Mesenchymal stem cell (in vitro differentiated cells and primary cell): Measurements from ENCODE around the gene SKIC8.
A peak's percentile ranks its signal among the peaks of the same experiment; 100 is the strongest.

ENCODE experiments used
- DNase-seq: peaks from one replicate; pipeline ENCODE4 v3.0.0-alpha.2; 2013
- H2AFZ ChIP-seq: one replicate; pipeline ENCODE4 v1.6.1; 2013; ENCODE audit warnings: low read depth, mild to moderate bottlenecking, control low read depth, inconsistent platforms, low read length, moderate library complexity
- H2AK5ac ChIP-seq: 2 replicates; pipeline ENCODE4 v1.6.1; 2013; ENCODE audit warnings: low read length, moderate library complexity, mild to moderate bottlenecking, inconsistent platforms; ENCODE audit not compliant: severe bottlenecking
- H2BK120ac ChIP-seq: one replicate; pipeline ENCODE4 v1.6.1; 2013; ENCODE audit warnings: low read depth, mild to moderate bottlenecking, inconsistent platforms, low read length, moderate library complexity
- H2BK12ac ChIP-seq, 2 experiments: one replicate each; pipeline ENCODE4 v1.6.1; 2013; ENCODE audit warnings: inconsistent platforms in 2 of 2, low read length in 2 of 2, mild to moderate bottlenecking in 2 of 2, moderate library complexity in 2 of 2, control low read depth in 1 of 2
- H2BK15ac ChIP-seq: one replicate; pipeline ENCODE4 v1.6.1; 2013; ENCODE audit warnings: mild to moderate bottlenecking, low read depth, inconsistent platforms; ENCODE audit not compliant: poor library complexity, severe bottlenecking
- H2BK5ac ChIP-seq: 2 replicates; pipeline ENCODE4 v1.6.1; 2013; ENCODE audit warnings: low read depth, mild to moderate bottlenecking, low read length, control low read depth, inconsistent platforms; ENCODE audit not compliant: poor library complexity, severe bottlenecking
- H3K14ac ChIP-seq, 2 experiments: one replicate each; pipeline ENCODE4 v1.6.1; 2013; ENCODE audit warnings: inconsistent platforms in 2 of 2, low read length in 2 of 2, control low read depth in 1 of 2, mild to moderate bottlenecking in 1 of 2, moderate library complexity in 1 of 2
- H3K18ac ChIP-seq, 2 experiments: one replicate each; pipeline ENCODE4 v1.6.1; 2013; ENCODE audit warnings: inconsistent platforms in 2 of 2, low read length in 2 of 2, control low read depth in 1 of 2, low read depth in 1 of 2, mild to moderate bottlenecking in 1 of 2
- H3K23ac ChIP-seq, 2 experiments: one replicate each; pipeline ENCODE4 v1.6.1; 2013; ENCODE audit warnings: inconsistent platforms in 2 of 2, low read length in 2 of 2, mild to moderate bottlenecking in 2 of 2, moderate library complexity in 2 of 2, control low read depth in 1 of 2
- H3K27ac ChIP-seq: 2 replicates; pipeline ENCODE4 v1.5.1; 2013; ENCODE audit warnings: mild to moderate bottlenecking, moderate library complexity, low read length, control low read depth, inconsistent platforms; ENCODE audit not compliant: poor library complexity, severe bottlenecking
- H3K27me3 ChIP-seq, 2 experiments: 2 replicates each; pipeline versions ENCODE4 v1.6.1 to v1.7.0; 2013; ENCODE audit warnings: low read length in 2 of 2, mild to moderate bottlenecking in 2 of 2, moderate library complexity in 2 of 2, control low read depth in 1 of 2, inconsistent platforms in 1 of 2; ENCODE audit not compliant: control insufficient read depth in 1 of 2, insufficient read depth in 1 of 2
- H3K36me3 ChIP-seq, 2 experiments: 2 replicates each; pipeline versions ENCODE4 v1.6.1 to v1.7.0; 2013; ENCODE audit warnings: low read length in 2 of 2, control low read depth in 1 of 2, inconsistent platforms in 1 of 2, low read depth in 1 of 2, mild to moderate bottlenecking in 1 of 2; ENCODE audit not compliant: insufficient read depth in 2 of 2, control insufficient read depth in 1 of 2
- H3K4ac ChIP-seq, 2 experiments: one replicate each; pipeline ENCODE4 v1.6.1; 2013; ENCODE audit warnings: inconsistent platforms in 2 of 2, low read length in 2 of 2, mild to moderate bottlenecking in 2 of 2, moderate library complexity in 2 of 2, control low read depth in 1 of 2, low read depth in 1 of 2
- H3K4me1 ChIP-seq: 2 replicates; pipeline ENCODE4 v1.6.1; 2013; ENCODE audit warnings: low read depth, low read length, control low read depth; ENCODE audit not compliant: control insufficient read depth, insufficient read depth
- H3K4me2 ChIP-seq: 2 replicates; pipeline ENCODE4 v1.6.1; 2013; ENCODE audit warnings: low read length, mild to moderate bottlenecking, inconsistent platforms; ENCODE audit not compliant: poor library complexity, severe bottlenecking
- H3K4me3 ChIP-seq, 2 experiments: 2 replicates each; pipeline versions ENCODE4 v1.5.1 to v1.7.0; 2013; ENCODE audit warnings: low read length in 2 of 2, mild to moderate bottlenecking in 2 of 2, control low read depth in 1 of 2, low read depth in 1 of 2; ENCODE audit not compliant: insufficient read depth in 1 of 2
- H3K79me1 ChIP-seq: replicated peaks from 2 replicates; pipeline ENCODE4 v1.6.1; 2013; ENCODE audit warnings: mild to moderate bottlenecking, control low read depth, low read length, inconsistent platforms; ENCODE audit not compliant: poor library complexity, severe bottlenecking
- H3K9ac ChIP-seq: 2 replicates; pipeline ENCODE4 v1.7.0; 2013; ENCODE audit warnings: mild to moderate bottlenecking, low read length, moderate library complexity
- H3K9me3 ChIP-seq: 2 replicates; pipeline ENCODE4 v1.7.0; 2013; ENCODE audit warnings: mild to moderate bottlenecking, low read length; ENCODE audit not compliant: control insufficient read depth
- H4K8ac ChIP-seq: one replicate; pipeline ENCODE4 v1.6.1; 2013; ENCODE audit warnings: inconsistent platforms, mild to moderate bottlenecking, low read length, moderate library complexity
- H4K91ac ChIP-seq: one replicate; pipeline ENCODE4 v1.6.1; 2013; ENCODE audit warnings: mild to moderate bottlenecking, low read length, inconsistent platforms
- WGBS: methylation state at CpG from one replicate; pipeline ENCODE4 v1.1.7; 2013; ENCODE audit warnings: mixed read lengths; 5-methylcytosine and 5-hydroxymethylcytosine counted together

The SKIC8 gene

DNA sequence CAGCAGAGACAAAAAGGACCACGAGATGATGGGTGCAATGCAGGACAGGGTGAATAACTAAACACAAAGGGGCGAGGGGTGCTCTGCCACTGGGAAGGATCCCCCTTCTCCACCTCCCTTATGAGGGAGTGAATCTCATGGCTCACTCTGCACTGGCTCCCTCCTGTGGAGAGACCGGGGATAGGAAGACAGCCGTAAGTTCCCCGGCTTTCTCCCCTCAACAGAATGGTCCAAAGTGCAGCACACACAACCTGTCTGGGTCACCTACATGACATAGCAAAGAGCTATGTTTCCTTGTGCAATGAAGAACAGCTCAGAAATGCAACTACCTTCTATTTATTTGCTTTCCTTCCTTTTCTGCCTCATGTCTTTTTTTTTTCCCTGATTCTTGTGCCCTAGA lies 57.3 kb downstream of the SKIC8 start:
- Histone ChIP-seq H2BK120ac (no peak overlapping the region), H2AFZ (no peak overlapping the region), H3K23ac (no peak overlapping the region), H3K27ac (no peak overlapping the region), H3K4ac (no peak overlapping the region), H3K79me1 (no peaks in the 10 kb centered on the region), H4K8ac (no peak overlapping the region), H3K14ac (no peak overlapping the region), H2BK12ac (no peak overlapping the region), H4K91ac (no peak overlapping the region), H3K4me1 (peaks cover 16% of the 10 kb centered on the region), H3K9ac (no peak overlapping the region), H3K18ac (no peak overlapping the region), H2BK5ac (no peak overlapping the region), H3K4me3 (no peak overlapping the region), H3K4me2 (no peak overlapping the region), H2BK15ac (no peak overlapping the region), H2AK5ac (no peak overlapping the region), H3K27me3 (peaks cover 0 to 44% of the 10 kb centered on the region in 2 experiments), H3K9me3 (no peaks in the 10 kb centered on the region), H3K36me3 (no peaks in the 10 kb centered on the region)
- WGBS = 67% methylated on average over 5 of the region's 5 CpGs
- DNase-seq = peak; percentile 37

DNA sequence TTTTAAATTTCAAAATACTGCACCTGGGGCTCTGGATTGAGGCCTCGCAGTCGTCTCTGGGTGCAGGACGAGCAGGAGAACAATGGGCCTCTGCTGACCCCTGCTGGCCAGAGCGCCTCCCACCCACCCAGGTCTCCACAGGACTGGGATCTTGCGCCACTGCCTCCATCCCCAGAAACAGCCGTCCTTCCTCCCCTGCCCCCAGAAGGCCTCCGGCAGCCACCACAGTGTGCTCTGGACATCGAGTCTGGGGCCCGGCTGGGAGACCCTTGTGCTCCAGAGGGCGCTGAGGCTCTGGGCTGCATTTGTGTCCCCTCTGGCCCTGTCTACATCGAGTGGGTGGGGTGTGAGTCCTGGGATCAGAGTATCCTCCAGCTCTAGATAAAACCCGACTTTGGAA lies 58.4 kb downstream of the SKIC8 start:
- no peak overlapping the region for H2BK12ac ChIP-seq
- no peak overlapping the region for H2AK5ac ChIP-seq
- no peaks in the 10 kb centered on the region for H3K9me3 ChIP-seq
- 12% methylated on average over 12 of the region's 12 CpGs for WGBS
- no peak overlapping the region for H2BK15ac ChIP-seq
- H3K9ac ChIP-seq = no peak overlapping the region
- H3K36me3 ChIP-seq = no peaks in the 10 kb centered on the region
- H3K18ac ChIP-seq = no peak overlapping the region
- H2BK5ac ChIP-seq = no peak overlapping the region
- no peak overlapping the region for H4K8ac ChIP-seq
- no peak overlapping the region for H2BK120ac ChIP-seq
- no peaks in the 10 kb centered on the region for H3K79me1 ChIP-seq
- H3K4ac ChIP-seq = no peak overlapping the region
- H2AFZ ChIP-seq = no peak overlapping the region
- no peak overlapping the region for H3K4me3 ChIP-seq
- no peak overlapping the region for H3K23ac ChIP-seq
- peaks cover 0 to 51% of the 10 kb centered on the region in 2 experiments for H3K27me3 ChIP-seq
- DNase-seq = peak; percentile 71
- H3K14ac ChIP-seq = no peak overlapping the region
- H4K91ac ChIP-seq = no peak overlapping the region
- H3K27ac ChIP-seq = no peak overlapping the region
- no peak overlapping the region for H3K4me2 ChIP-seq
- peaks cover 16% of the 10 kb centered on the region for H3K4me1 ChIP-seq

DNA sequence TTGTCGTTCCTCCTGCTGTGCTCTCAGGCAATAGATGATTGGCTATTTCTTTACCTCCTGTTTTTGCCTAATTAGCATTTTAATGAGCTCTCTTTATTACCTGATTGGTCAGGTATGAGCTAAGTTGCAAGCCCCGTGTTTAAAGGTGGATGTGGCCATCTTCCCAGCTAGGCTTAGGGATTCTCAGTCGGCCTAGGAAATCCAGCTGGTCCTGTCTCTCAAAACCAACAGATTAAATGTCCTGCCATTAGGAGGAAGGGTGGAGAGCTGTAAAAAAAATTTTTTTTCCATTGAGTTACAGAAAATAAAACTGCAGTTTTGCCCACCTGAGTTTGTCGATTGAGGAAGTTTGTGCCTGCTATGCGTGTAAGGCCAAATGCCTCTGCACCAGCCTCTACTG lies 59.6 kb downstream of the SKIC8 start:
- WGBS = 89% methylated on average over 5 of the region's 5 CpGs
- H2BK5ac ChIP-seq = no peak overlapping the region
- H4K91ac ChIP-seq = no peak overlapping the region
- H3K23ac ChIP-seq = no peak overlapping the region
- H2BK12ac ChIP-seq = no peak overlapping the region
- no peak overlapping the region for H4K8ac ChIP-seq
- H3K4me2 ChIP-seq = no peak overlapping the region
- no peak overlapping the region for H2BK120ac ChIP-seq
- H2AK5ac ChIP-seq = no peak overlapping the region
- H3K36me3 ChIP-seq = no peaks in the 10 kb centered on the region
- H3K18ac ChIP-seq = no peak overlapping the region
- no peak overlapping the region for H3K4me3 ChIP-seq
- no peak overlapping the region for H2AFZ ChIP-seq
- no peaks in the 10 kb centered on the region for H3K79me1 ChIP-seq
- H3K14ac ChIP-seq = no peak overlapping the region
- no peak overlapping the region for H3K4ac ChIP-seq
- no peak for DNase-seq
- peaks cover 5 to 57% of the 10 kb centered on the region in 2 experiments for H3K27me3 ChIP-seq
- H2BK15ac ChIP-seq = no peak overlapping the region
- no peak overlapping the region for H3K9ac ChIP-seq
- peaks cover 14% of the 10 kb centered on the region for H3K4me1 ChIP-seq
- no peaks in the 10 kb centered on the region for H3K9me3 ChIP-seq
- no peak overlapping the region for H3K27ac ChIP-seq

DNA sequence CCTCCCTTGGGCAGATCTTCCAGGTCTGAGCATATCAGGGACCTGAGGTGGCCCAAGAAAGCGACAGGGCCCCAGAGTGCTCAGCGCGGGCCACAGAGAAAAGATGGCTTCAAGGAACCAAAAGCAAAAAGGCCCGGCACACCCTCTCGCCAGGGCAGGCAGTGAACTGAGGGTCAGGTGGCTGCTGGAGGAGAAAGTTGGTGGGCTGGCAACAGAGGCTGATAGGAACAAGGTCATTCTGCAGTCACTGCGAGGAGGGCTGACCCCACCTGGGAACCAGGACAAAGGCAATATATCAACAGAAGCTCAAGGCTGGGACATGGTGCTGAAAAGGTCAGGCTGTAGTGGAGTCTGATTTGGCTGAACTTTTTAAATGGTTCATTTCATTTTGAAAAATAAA lies 62.3 kb downstream of the SKIC8 start:
- Histone ChIP-seq H3K9ac (no peak overlapping the region), H2AK5ac (no peak overlapping the region), H4K91ac (no peak overlapping the region), H3K14ac (no peak overlapping the region), H2BK12ac (no peak overlapping the region), H3K4me3 (no peak overlapping the region), H3K4ac (no peak overlapping the region), H2BK120ac (no peak overlapping the region), H4K8ac (no peak overlapping the region), H3K27ac (no peak overlapping the region), H3K36me3 (no peaks in the 10 kb centered on the region), H3K4me2 (no peak overlapping the region), H2BK5ac (no peak overlapping the region), H3K18ac (no peak overlapping the region), H3K27me3 (peaks cover 22 to 59% of the 10 kb centered on the region in 2 experiments), H2AFZ (no peak overlapping the region), H3K4me1 (peaks cover 2% of the 10 kb centered on the region), H3K79me1 (no peaks in the 10 kb centered on the region), H3K9me3 (no peaks in the 10 kb centered on the region), H2BK15ac (no peak overlapping the region), H3K23ac (no peak overlapping the region)
- WGBS = 85% methylated on average over 6 of the region's 6 CpGs
- no peak for DNase-seq
